ENCODE results near the gene AGXT. TPM values are rescaled to one million over a fixed set of nuclear protein-coding genes. Genes with fewer than 3 reads are reported as not detected.

The AGXT gene
- total RNA-seq, 1 experiment from 2014 or later: not detected

GRCh38 chr2:240896871-240897692 lies 28.5 kb downstream of the AGXT start:
- DNase-seq (ENCODE audit: low read depth): no peak

GRCh38 chr2:240898108-240898730 lies 29.6 kb downstream of the AGXT start:
- no peak for DNase-seq (ENCODE audit: low read depth)

GRCh38 chr2:240898731-240899467 lies 30.3 kb downstream of the AGXT start:
- DNase-seq (ENCODE audit: low read depth): no peak

GRCh38 chr2:240899468-240899865 lies 30.8 kb downstream of the AGXT start:
- DNase-seq (ENCODE audit: low read depth): no peak

GRCh38 chr2:240900141-240900860 lies 31.7 kb downstream of the AGXT start:
- DNase-seq (ENCODE audit: low read depth): no peak

- no peak for DNase-seq (ENCODE audit: low read depth)
These were observed 33.5 kb downstream of the AGXT start for GRCh38 chr2:240901986-240902614.

GRCh38 chr2:240902615-240903041 lies 34.0 kb downstream of the AGXT start:
- no peak for DNase-seq (ENCODE audit: low read depth)

- no peak for DNase-seq (ENCODE audit: low read depth)
These were observed 34.8 kb downstream of the AGXT start for GRCh38 chr2:240903191-240904060.

GRCh38 chr2:240904216-240905175 lies 35.9 kb downstream of the AGXT start:
- DNase-seq (ENCODE audit: low read depth): no peak

GRCh38 chr2:240905176-240905781 lies 36.7 kb downstream of the AGXT start:
- no peak for DNase-seq (ENCODE audit: low read depth)

GRCh38 chr2:240906141-240906910 lies 37.7 kb downstream of the AGXT start, which contains the start of gene CROCC2:
Gene CROCC2, plus strand, starts transcription at chr2:240906336. Its CDS starts 178 bp downstream, at chr2:240906514.
- no peak for DNase-seq (ENCODE audit: low read depth)

GRCh38 chr2:240906911-240907590 lies 38.4 kb downstream of the AGXT start:
- DNase-seq (ENCODE audit: low read depth): no peak

- no peak for DNase-seq (ENCODE audit: low read depth)
These were observed 40.8 kb downstream of the AGXT start for GRCh38 chr2:240909216-240909974.

GRCh38 chr2:240911641-240912265 lies 43.1 kb downstream of the AGXT start:
- peak; percentile 68 for DNase-seq (ENCODE audit: low read depth)
